ENCODE data around the gene PNPLA7.

- TF ChIP-seq CTCF (IDR thresholded peaks at IDR 0.05) (no peak), POLR2A (IDR thresholded peaks at IDR 0.05) (no peak), POLR2AphosphoS5 (IDR thresholded peaks at IDR 0.05) (no peak)
Measured at GRCh38 chr9:137433349-137433915, 116.8 kb downstream of the PNPLA7 start.
